Lower lobe of right lung (tissue), 2 donors: ENCODE measurements around the gene FYB1. TPM values are rescaled to one million over a fixed set of nuclear protein-coding genes. Genes with fewer than 3 reads are reported as not detected.

Source experiments
- ATAC-seq, 2 donors: fragments of 200-7000 bp; cut with Tn5 transposase; one replicate each; pipeline ENCODE4 v1.9.1; 2020 to 2022; ENCODE audit warnings: mild to moderate bottlenecking in 2 of 2, moderate library complexity in 2 of 2
- DNase-seq: peaks from one replicate; pipeline ENCODE4 v3.0.0-alpha.2; 2020
- H3K27ac ChIP-seq: fragments of 200-600 bp; one replicate; pipeline ENCODE4 v1.8.0; 2022
- H3K27me3 ChIP-seq: fragments of 200-600 bp; one replicate; pipeline ENCODE4 v1.8.0; 2022; ENCODE audit warnings: low read depth
- H3K36me3 ChIP-seq: fragments of 200-600 bp; one replicate; pipeline ENCODE4 v1.8.0; 2022; ENCODE audit warnings: mild to moderate bottlenecking
- H3K4me1 ChIP-seq: fragments of 200-600 bp; one replicate; pipeline ENCODE4 v1.8.0; 2022
- H3K4me3 ChIP-seq: fragments of 200-600 bp; one replicate; pipeline ENCODE4 v1.8.0; 2022; ENCODE audit warnings: mild to moderate bottlenecking
- H3K9me3 ChIP-seq: fragments of 200-600 bp; one replicate; pipeline ENCODE4 v1.8.0; 2022
- CTCF ChIP-seq: fragments of 200-600 bp; IDR thresholded peaks from one replicate; pipeline ENCODE4 v1.8.0; 2022; ENCODE audit warnings: antibody characterized with exemption, mild to moderate bottlenecking
- intact Hi-C: fragments of 100-400 bp; cut with DNase I; formaldehyde crosslinking; loops from one replicate; pipeline ENCODE4 v1.11.0; 2022
- total RNA-seq: library from RNA; stranded (reverse); fragmentation: NEBNext Ultra II Directional; extraction: Animal tissue kit (Norgen Biotek cat#: 25700); gene quantifications from one replicate; pipeline ENCODE4 v1.2.1, GENCODE V29; 2021
- donor health status: DM: no; HTN: yes; CAD: no; lungs with severe emphysema.

FYB1 gene
- total RNA-seq, 1 donor from 2014 or later, result 51.0 TPM

GRCh38 chr5:39192450-39193160 lies 26.8 kb downstream of the FYB1 start:
- Histone ChIP-seq H3K9me3 (no peaks in the 10 kb centered on the region), H3K4me1 (peaks cover 34% of the 10 kb centered on the region), H3K4me3 (no peak overlapping the region), H3K36me3 (no peaks in the 10 kb centered on the region), H3K27ac (no peak overlapping the region), H3K27me3 (no peaks in the 10 kb centered on the region)
- DNase-seq (no peak), ATAC-seq (no peak)
- intact Hi-C loops, result no loop called here
- TF ChIP-seq CTCF, result no peak

- Histone ChIP-seq H3K27me3 (no peaks in the 10 kb centered on the region), H3K4me3 (no peak overlapping the region), H3K4me1 (peaks cover 26% of the 10 kb centered on the region), H3K36me3 (no peaks in the 10 kb centered on the region), H3K9me3 (no peaks in the 10 kb centered on the region), H3K27ac (no peak overlapping the region)
- no peak for ATAC-seq
- DNase-seq, result no peak
- intact Hi-C loops, result no loop called here
- TF ChIP-seq CTCF, result no peak
These were observed 28.1 kb downstream of the FYB1 start for GRCh38 chr5:39191216-39191615.

- no peak for TF ChIP-seq CTCF
- Histone ChIP-seq H3K27ac (peak overlapping the region; percentile 5), H3K4me3 (no peak overlapping the region), H3K36me3 (no peaks in the 10 kb centered on the region), H3K9me3 (no peaks in the 10 kb centered on the region), H3K4me1 (peaks cover 20% of the 10 kb centered on the region), H3K27me3 (no peaks in the 10 kb centered on the region)
- DNase-seq (no peak), ATAC-seq (no peak)
- intact Hi-C loops, result no loop called here
These were observed 28.9 kb downstream of the FYB1 start for GRCh38 chr5:39190311-39191102.

GRCh38 chr5:39189292-39189955 lies 29.9 kb downstream of the FYB1 start:
- TF ChIP-seq CTCF, result no peak
- peak overlapping the region; percentile 5 for H3K27ac ChIP-seq

GRCh38 chr5:39187831-39188731 lies 31.3 kb downstream of the FYB1 start:
- DNase-seq (no peak), ATAC-seq (no peak)
- Histone ChIP-seq H3K4me1 (peaks cover 17% of the 10 kb centered on the region), H3K9me3 (no peaks in the 10 kb centered on the region), H3K27me3 (no peaks in the 10 kb centered on the region), H3K36me3 (no peaks in the 10 kb centered on the region), H3K4me3 (no peak overlapping the region), H3K27ac (no peak overlapping the region)
- intact Hi-C loops, result no loop called here
- TF ChIP-seq CTCF, result no peak

More at GRCh38 chr5:39189292-39189955, 29.9 kb downstream of the FYB1 start:
- Histone ChIP-seq H3K4me3 (no peak overlapping the region), H3K4me1 (peaks cover 17% of the 10 kb centered on the region), H3K9me3 (no peaks in the 10 kb centered on the region), H3K27me3 (no peaks in the 10 kb centered on the region), H3K36me3 (no peaks in the 10 kb centered on the region)
- DNase-seq (no peak), ATAC-seq (no peak)
- intact Hi-C loops, result no loop called here
